ENCODE results near the gene PARP4.
"Not testable (repeated sequence)": the region's sequence is repeated elsewhere in the genome, so short reads cannot be mapped to it uniquely, and the experiment has no call there.

PARP4 gene

DNA sequence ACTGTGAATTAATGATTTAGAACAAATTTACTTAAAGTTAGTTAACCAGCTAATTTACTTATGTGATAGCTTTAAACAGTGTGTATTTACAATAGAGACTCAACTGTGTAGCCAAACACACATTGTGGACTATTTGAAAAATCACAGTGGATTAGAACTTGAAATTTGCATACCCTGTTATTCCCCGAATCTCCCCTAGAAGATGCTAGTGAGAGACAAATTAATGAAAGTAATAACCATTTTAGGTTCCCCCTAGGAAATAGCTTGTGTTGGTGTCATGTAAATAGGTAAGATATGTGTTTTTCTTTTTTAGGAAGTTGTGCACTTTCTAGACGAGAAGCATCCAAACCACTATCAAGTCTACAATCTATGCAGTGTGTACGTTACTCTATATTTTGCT is 104.7 kb downstream of the PARP4 start:
- H3K4me3 ChIP-seq (ENCODE audit: low read length) = no peak overlapping the region
- DNase-seq (ENCODE audit: low read depth) = no peak
- TF ChIP-seq, protein P1, sequence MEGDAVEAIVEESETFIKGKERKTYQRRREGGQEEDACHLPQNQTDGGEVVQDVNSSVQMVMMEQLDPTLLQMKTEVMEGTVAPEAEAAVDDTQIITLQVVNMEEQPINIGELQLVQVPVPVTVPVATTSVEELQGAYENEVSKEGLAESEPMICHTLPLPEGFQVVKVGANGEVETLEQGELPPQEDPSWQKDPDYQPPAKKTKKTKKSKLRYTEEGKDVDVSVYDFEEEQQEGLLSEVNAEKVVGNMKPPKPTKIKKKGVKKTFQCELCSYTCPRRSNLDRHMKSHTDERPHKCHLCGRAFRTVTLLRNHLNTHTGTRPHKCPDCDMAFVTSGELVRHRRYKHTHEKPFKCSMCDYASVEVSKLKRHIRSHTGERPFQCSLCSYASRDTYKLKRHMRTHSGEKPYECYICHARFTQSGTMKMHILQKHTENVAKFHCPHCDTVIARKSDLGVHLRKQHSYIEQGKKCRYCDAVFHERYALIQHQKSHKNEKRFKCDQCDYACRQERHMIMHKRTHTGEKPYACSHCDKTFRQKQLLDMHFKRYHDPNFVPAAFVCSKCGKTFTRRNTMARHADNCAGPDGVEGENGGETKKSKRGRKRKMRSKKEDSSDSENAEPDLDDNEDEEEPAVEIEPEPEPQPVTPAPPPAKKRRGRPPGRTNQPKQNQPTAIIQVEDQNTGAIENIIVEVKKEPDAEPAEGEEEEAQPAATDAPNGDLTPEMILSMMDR (conservative IDR thresholded peaks at IDR 0.05; ENCODE audit: low read length) = no peak

DNA sequence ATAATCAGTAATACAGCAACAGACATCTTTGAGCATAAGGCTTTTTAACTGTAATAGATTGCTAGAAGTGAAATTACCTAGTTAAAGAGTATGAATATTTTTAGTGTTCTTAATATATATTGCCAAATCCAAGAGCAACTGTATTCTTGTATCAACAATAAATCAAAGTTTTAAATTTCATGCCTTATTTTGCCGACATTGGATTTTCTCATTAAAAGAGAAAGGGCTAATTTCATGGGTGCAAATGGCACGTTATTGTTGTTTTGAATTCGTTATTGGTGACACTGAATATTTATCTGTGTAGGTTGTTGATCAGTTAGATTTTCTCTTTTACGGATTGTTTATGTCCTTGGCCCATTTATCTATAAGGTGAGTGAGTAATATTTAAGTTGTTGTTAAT is 106.1 kb downstream of the PARP4 start:
- DNase-seq (ENCODE audit: low read depth) = no peak
- TF ChIP-seq, protein P1 (conservative IDR thresholded peaks at IDR 0.05; ENCODE audit: low read length) = no peak
- H3K4me3 ChIP-seq (ENCODE audit: low read length) = no peak overlapping the region

DNA sequence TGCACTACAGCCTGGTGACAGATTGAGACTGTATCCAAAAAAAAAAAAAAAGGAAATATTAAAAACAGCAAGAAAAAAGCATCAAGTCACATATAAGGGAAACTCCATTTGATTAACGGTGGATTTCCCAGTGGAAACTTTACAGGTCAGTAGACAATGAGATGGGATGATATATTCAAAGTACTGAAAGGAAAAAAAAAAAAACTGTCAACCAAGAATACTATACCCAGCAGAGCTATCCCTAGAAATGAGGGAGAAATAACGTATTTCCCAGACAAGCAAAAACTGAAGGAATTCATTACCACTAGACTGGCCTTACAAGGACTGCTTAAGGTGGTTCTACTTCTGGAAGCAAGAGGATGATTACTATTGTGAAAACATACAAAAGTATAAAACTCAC is 115.8 kb downstream of the PARP4 start:
- TF ChIP-seq, protein P1 (conservative IDR thresholded peaks at IDR 0.05; ENCODE audit: low read length) = no peak
- DNase-seq (ENCODE audit: low read depth) = no peak
- no peak overlapping the region for H3K4me3 ChIP-seq (ENCODE audit: low read length)

DNA sequence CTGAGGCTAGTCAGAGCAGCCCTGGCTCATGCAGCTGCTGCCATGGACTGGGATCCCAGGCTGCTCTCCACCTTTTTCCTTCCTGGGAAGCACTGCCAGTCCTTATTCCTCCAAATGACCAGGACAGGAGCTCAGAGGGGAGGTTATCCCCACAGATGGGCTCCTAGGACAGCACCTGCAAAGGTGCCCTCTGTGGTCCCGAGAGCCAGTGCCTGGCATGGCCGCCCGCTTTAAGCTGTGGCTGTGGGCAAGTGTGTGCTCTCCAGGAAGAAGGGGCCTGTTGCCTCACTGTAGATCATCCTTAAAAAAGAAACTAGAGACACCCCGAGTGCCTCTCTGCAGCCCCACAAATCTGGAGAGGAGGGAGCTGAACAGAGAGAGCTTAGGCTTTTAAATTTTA is 119.6 kb downstream of the PARP4 start:
- H3K4me3 ChIP-seq (ENCODE audit: low read length) = no peak overlapping the region
- TF ChIP-seq, protein P1 (conservative IDR thresholded peaks at IDR 0.05; ENCODE audit: low read length) = no peak
- DNase-seq (ENCODE audit: low read depth) = no peak

DNA sequence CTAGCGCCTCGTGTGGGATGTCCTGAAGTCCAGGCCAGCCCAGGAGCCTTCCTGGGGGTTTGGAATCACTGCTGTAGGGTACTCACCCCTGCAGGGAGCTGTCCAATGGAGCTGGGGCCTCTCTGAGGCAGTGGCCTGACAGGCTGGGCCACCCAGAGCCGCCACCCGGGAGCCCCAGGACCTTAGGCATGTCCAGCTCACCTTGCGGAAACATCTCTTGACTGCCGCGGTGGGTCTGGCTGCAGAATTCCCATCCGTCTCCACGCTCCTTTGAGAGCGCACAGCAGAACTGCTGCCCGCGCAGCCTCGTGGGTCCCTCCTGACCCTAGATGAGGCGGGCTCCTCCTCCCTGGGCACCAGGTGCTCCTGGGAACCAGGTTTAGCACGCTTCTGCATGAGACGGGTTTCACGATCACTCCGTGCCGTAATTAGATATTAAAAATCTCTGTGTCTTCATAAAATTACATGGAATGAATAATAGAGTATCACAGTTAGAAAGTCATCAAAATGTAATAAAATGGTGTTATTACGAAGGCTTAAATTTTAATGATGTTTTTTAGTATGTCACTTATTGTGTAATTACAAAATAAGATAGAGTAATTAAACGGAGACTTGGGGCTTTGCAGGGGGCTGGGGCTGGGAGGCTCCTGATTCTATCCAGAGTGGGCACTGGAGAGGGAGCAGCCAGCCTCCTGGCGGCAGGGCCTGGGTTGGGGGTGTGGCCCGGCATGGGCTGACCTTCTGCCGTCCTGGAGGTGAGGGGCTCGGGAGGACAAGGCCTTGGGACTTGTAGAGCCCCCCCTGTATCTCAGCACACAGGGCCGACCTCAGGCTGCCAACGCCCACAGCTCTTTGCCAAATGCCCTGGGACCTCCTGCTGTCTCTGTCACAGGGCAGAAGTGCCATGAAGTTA is 120.6 kb downstream of the PARP4 start:
- H3K4me3 ChIP-seq (ENCODE audit: low read length); DNase-seq (ENCODE audit: low read depth): not testable (repeated sequence)

DNA sequence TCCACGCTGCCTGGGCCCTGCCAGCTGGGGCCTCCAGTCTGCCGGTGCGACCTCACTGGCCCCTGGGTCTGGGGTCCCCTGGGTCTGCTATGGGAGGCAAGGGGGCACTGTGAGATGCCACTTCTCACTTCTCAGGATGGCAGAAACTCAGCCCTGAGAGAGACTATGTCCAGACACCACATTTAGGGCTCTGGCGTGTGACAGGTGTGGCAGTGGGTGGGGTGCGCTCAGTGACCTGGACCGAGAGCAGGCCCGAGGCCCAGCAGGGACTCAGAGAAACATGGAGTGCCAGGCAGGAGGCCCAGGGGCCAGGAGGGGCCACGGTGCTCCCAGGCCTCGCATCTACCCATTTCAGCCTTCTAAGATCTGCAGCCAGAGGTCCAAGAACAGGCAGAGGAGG is 121.8 kb downstream of the PARP4 start:
- not testable (repeated sequence) for DNase-seq (ENCODE audit: low read depth); H3K4me3 ChIP-seq (ENCODE audit: low read length)

DNA sequence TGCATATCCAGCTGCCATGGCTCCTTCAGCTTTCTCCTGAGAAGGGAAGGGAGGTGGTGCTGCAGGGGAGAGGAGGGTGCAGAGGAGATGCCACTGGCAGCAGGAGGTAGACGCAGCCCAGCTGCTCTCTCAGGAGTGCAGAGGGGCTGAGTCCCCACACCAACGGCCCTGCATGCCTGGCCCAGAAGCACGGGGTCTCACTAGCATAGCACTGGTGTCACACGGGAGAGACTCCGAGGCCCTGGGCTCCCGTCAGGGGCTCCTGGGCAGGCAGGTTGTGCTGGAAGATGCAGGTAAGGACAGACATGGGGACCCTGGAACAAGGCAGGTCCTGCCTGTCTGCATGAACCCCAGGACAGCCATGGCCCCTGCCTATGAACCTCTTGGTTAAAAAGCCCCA is 123.1 kb downstream of the PARP4 start:
- DNase-seq (ENCODE audit: low read depth) = no peak
- H3K4me3 ChIP-seq (ENCODE audit: low read length) = no peak overlapping the region
- TF ChIP-seq, protein P1 (conservative IDR thresholded peaks at IDR 0.05; ENCODE audit: low read length) = no peak

DNA sequence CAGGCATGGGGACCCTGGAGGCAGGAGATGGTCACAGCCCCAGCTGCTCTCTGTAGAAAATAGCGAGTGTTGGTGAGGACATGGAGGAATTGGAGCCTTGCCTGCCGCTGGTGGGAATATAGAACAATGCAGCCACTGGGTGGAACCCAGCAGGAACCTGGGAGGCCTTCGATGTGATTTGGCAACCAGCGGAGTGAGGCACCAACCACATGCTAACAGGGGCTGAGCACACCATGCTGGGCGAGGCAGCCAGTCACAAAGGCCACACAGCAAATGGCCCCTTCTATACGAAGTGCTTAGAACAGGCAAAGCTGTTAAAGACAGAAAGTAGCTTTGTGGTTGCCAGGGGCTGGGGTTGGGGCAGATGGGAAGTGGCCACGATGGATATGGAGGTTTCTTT is 123.8 kb downstream of the PARP4 start:
- H3K4me3 ChIP-seq (ENCODE audit: low read length); DNase-seq (ENCODE audit: low read depth): not testable (repeated sequence)

All from AG10803 (cell line).